ENCODE results near the gene LRRC42. TPM values are rescaled to one million over a fixed set of nuclear protein-coding genes. Genes with fewer than 3 reads are reported as not detected.

LRRC42 gene
- total and polyA plus RNA-seq, 10 of the 15 experiments (the other 5 are each of a cell fraction or from before 2014, with no cell fraction given) = 11.0 to 34.4 (median 23.0) TPM

- in situ Hi-C loops (cut with MboI) = no loop called here
- ChIA-PET CTCF (no interaction called here), POLR2A (no interaction called here), SMC1A (ENCODE audit: uncharacterized antibody, unreplicated experiment) (no interaction called here), RAD21 (ENCODE audit: unreplicated experiment) (no interaction called here)
- no peaks in the 10 kb centered on the region for H4K20me1 ChIP-seq (ENCODE audit: control insufficient read depth, insufficient read depth)
- no peak overlapping the region for H2AFZ ChIP-seq (ENCODE audit: control insufficient read depth, low read depth, low read length)
- H3K4me1 ChIP-seq (ENCODE audit: control insufficient read depth, insufficient read depth, low read length) = no peaks in the 10 kb centered on the region
- no TSS peak for BruUV-seq (replicated peaks)
- no peak for TF ChIP-seq ZNF384 (IDR thresholded peaks at IDR 0.05; ENCODE audit: borderline replicate concordance, low read depth, low read length)
- TF ChIP-seq HDGF (IDR thresholded peaks at IDR 0.05) = no peak
- TF ChIP-seq GATAD2B (conservative IDR thresholded peaks at IDR 0.05; ENCODE audit: low read depth) = no peak
- TF ChIP-seq KDM1A (IDR thresholded peaks at IDR 0.05; ENCODE audit: borderline replicate concordance) = no peak
- TF ChIP-seq, protein P1, sequence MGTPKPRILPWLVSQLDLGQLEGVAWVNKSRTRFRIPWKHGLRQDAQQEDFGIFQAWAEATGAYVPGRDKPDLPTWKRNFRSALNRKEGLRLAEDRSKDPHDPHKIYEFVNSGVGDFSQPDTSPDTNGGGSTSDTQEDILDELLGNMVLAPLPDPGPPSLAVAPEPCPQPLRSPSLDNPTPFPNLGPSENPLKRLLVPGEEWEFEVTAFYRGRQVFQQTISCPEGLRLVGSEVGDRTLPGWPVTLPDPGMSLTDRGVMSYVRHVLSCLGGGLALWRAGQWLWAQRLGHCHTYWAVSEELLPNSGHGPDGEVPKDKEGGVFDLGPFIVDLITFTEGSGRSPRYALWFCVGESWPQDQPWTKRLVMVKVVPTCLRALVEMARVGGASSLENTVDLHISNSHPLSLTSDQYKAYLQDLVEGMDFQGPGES (IDR thresholded peaks at IDR 0.05) = no peak
- no peak for TF ChIP-seq RUNX3 (IDR thresholded peaks at IDR 0.05; ENCODE audit: low read length)
- no peak for TF ChIP-seq E2F4 (IDR thresholded peaks at IDR 0.05; ENCODE audit: low read depth, low read length)
- TF ChIP-seq SMAD1 (IDR thresholded peaks at IDR 0.05; ENCODE audit: low read depth, partially characterized antibody) = no peak
- H3K9me3 ChIP-seq (replicated peaks; ENCODE audit: control insufficient read depth, insufficient read depth, low read length) = no peaks in the 10 kb centered on the region; the same call in 2 of the 3 replicates
- FAIRE-seq (no peak), ATAC-seq (no peak), DNase-seq (ENCODE audit: low read depth, low spot score) (no peak)
- intact Hi-C loops (cut with micrococcal nuclease; ENCODE audit: unreplicated experiment) = no loop called here
- H3K27ac ChIP-seq (ENCODE audit: control insufficient read depth, insufficient read depth) = no peak overlapping the region
- WGBS (ENCODE audit: insufficient coverage, insufficient replicate concordance, low lambda C conversion rate, missing lambda C conversion rate) = 20% methylated on average over 9 of the region's 9 CpGs
- no peaks in the 10 kb centered on the region for H3K79me2 ChIP-seq (ENCODE audit: control insufficient read depth, insufficient read depth, low read length)
- H3K4me2 ChIP-seq (ENCODE audit: control insufficient read depth, insufficient read depth) = no peak overlapping the region
- H3K27me3 ChIP-seq (replicated peaks in 1 of 2; ENCODE audit: control insufficient read depth in 2 of 2, insufficient read depth in 2 of 2, low read length in 1 of 2) = no peaks in the 10 kb centered on the region
- H3K9ac ChIP-seq (ENCODE audit: control insufficient read depth, insufficient read depth, low read length) = no peak overlapping the region
- no peak overlapping the region for H3K4me3 ChIP-seq
- H3K36me3 ChIP-seq (ENCODE audit: control insufficient read depth in 2 of 2, insufficient read depth in 2 of 2, low read length in 1 of 2) = no peaks in the 10 kb centered on the region
Measured at GRCh38 chr1:54002544-54003248, 56.5 kb downstream of the LRRC42 start.
